Measurements from ENCODE around the gene ABTB2. TPM values are rescaled to one million over a fixed set of nuclear protein-coding genes. Genes with fewer than 3 reads are reported as not detected.

The ABTB2 gene
- total RNA-seq, 1 donor from 2014 or later, result 0.89 TPM

GRCh38 chr11:34278693-34279297 lies 79.0 kb downstream of the ABTB2 start:
- no peak for TF ChIP-seq CTCF (IDR thresholded peaks at IDR 0.05)
- H3K4me3 Mint-ChIP-seq (ENCODE audit: unreplicated experiment), result no peak overlapping the region
- no peaks in the 10 kb centered on the region for H3K9me3 Mint-ChIP-seq (ENCODE audit: unreplicated experiment)
- no peaks in the 10 kb centered on the region for H3K27me3 Mint-ChIP-seq (ENCODE audit: unreplicated experiment)
- no peak overlapping the region for H3K27ac Mint-ChIP-seq (ENCODE audit: unreplicated experiment)
- peaks cover 11% of the 10 kb centered on the region for H3K4me1 Mint-ChIP-seq (ENCODE audit: unreplicated experiment)
- H3K36me3 Mint-ChIP-seq (ENCODE audit: unreplicated experiment), result no peaks in the 10 kb centered on the region
- DNase-seq (ENCODE audit: extremely low spot score, unreplicated experiment), result no peak

- H3K4me3 Mint-ChIP-seq (ENCODE audit: unreplicated experiment), result no peak overlapping the region
- H3K27ac Mint-ChIP-seq (ENCODE audit: unreplicated experiment), result no peak overlapping the region
- H3K36me3 Mint-ChIP-seq (ENCODE audit: unreplicated experiment), result no peaks in the 10 kb centered on the region
- TF ChIP-seq CTCF (IDR thresholded peaks at IDR 0.05), result no peak
- DNase-seq (ENCODE audit: extremely low spot score, unreplicated experiment), result no peak
- no peaks in the 10 kb centered on the region for H3K9me3 Mint-ChIP-seq (ENCODE audit: unreplicated experiment)
- H3K27me3 Mint-ChIP-seq (ENCODE audit: unreplicated experiment), result no peaks in the 10 kb centered on the region
- peaks cover 11% of the 10 kb centered on the region for H3K4me1 Mint-ChIP-seq (ENCODE audit: unreplicated experiment)
Measured at GRCh38 chr11:34278175-34278574, 79.6 kb downstream of the ABTB2 start.

GRCh38 chr11:34277171-34277570 lies 80.6 kb downstream of the ABTB2 start:
- Mint-ChIP-seq H3K9me3 (ENCODE audit: unreplicated experiment) (no peaks in the 10 kb centered on the region), H3K27me3 (ENCODE audit: unreplicated experiment) (no peaks in the 10 kb centered on the region), H3K36me3 (ENCODE audit: unreplicated experiment) (no peaks in the 10 kb centered on the region), H3K4me3 (ENCODE audit: unreplicated experiment) (no peak overlapping the region), H3K4me1 (ENCODE audit: unreplicated experiment) (peaks cover 11% of the 10 kb centered on the region), H3K27ac (ENCODE audit: unreplicated experiment) (no peak overlapping the region)
- no peak for DNase-seq (ENCODE audit: extremely low spot score, unreplicated experiment)
- TF ChIP-seq CTCF (IDR thresholded peaks at IDR 0.05), result no peak

- H3K27ac Mint-ChIP-seq (ENCODE audit: unreplicated experiment), result no peak overlapping the region
- DNase-seq (ENCODE audit: extremely low spot score, unreplicated experiment), result no peak
- no peaks in the 10 kb centered on the region for H3K36me3 Mint-ChIP-seq (ENCODE audit: unreplicated experiment)
- H3K4me3 Mint-ChIP-seq (ENCODE audit: unreplicated experiment), result no peak overlapping the region
- H3K9me3 Mint-ChIP-seq (ENCODE audit: unreplicated experiment), result no peaks in the 10 kb centered on the region
- H3K4me1 Mint-ChIP-seq (ENCODE audit: unreplicated experiment), result peaks cover 11% of the 10 kb centered on the region
- TF ChIP-seq CTCF (IDR thresholded peaks at IDR 0.05), result no peak
- no peaks in the 10 kb centered on the region for H3K27me3 Mint-ChIP-seq (ENCODE audit: unreplicated experiment)
Measured at GRCh38 chr11:34276352-34276864, 81.4 kb downstream of the ABTB2 start.

- peaks cover 7% of the 10 kb centered on the region for H3K4me1 Mint-ChIP-seq (ENCODE audit: unreplicated experiment)
- no peak overlapping the region for H3K4me3 Mint-ChIP-seq (ENCODE audit: unreplicated experiment)
- no peak overlapping the region for H3K27ac Mint-ChIP-seq (ENCODE audit: unreplicated experiment)
- H3K9me3 Mint-ChIP-seq (ENCODE audit: unreplicated experiment), result no peaks in the 10 kb centered on the region
- no peak for DNase-seq (ENCODE audit: extremely low spot score, unreplicated experiment)
- no peaks in the 10 kb centered on the region for H3K27me3 Mint-ChIP-seq (ENCODE audit: unreplicated experiment)
- TF ChIP-seq CTCF (IDR thresholded peaks at IDR 0.05), result no peak
- no peaks in the 10 kb centered on the region for H3K36me3 Mint-ChIP-seq (ENCODE audit: unreplicated experiment)
Measured at GRCh38 chr11:34275486-34275885, 82.3 kb downstream of the ABTB2 start.
